Activated T-helper 17 cell treated with anti-CD3 and anti-CD28 coated beads, Interleukin-2, amount 50 U/mL, for 72 hours (primary cell): ENCODE data around the gene METTL6. TPM values are rescaled to one million over a fixed set of nuclear protein-coding genes. Genes with fewer than 3 reads are reported as not detected.
"Not testable (repeated sequence)": the region's sequence is repeated elsewhere in the genome, so short reads cannot be mapped to it uniquely, and the experiment has no call there.

Experiments
- ATAC-seq: fragments of 150-1000 bp; cut with Tn5 transposase; replicated peaks from 2 replicates; pipeline ENCODE4 v1.10.0; 2021; ENCODE audit warnings: mild to moderate bottlenecking, moderate library complexity
- H3K27ac Mint-ChIP-seq: one replicate; pipeline ENCODE4 v1.8.0; 2022; ENCODE audit warnings: mixed read lengths
- H3K27me3 Mint-ChIP-seq: one replicate; pipeline ENCODE4 v1.8.0; 2022; ENCODE audit warnings: mixed read lengths
- H3K36me3 Mint-ChIP-seq: one replicate; pipeline ENCODE4 v1.8.0; 2022; ENCODE audit warnings: low read depth, mild to moderate bottlenecking, mixed read lengths
- H3K4me1 Mint-ChIP-seq: one replicate; pipeline ENCODE4 v1.8.0; 2022; ENCODE audit warnings: mixed read lengths
- H3K4me3 Mint-ChIP-seq: one replicate; pipeline ENCODE4 v1.8.0; 2022; ENCODE audit warnings: mild to moderate bottlenecking, mixed read lengths
- H3K9me3 Mint-ChIP-seq: one replicate; pipeline ENCODE4 v1.8.0; 2022; ENCODE audit warnings: mixed read lengths
- total RNA-seq, 2 donors: library from RNA; stranded (reverse); gene quantifications; one replicate each; pipeline ENCODE4 v1.2.3, GENCODE V29; 2022

Gene METTL6
- total RNA-seq, 2 donors from 2014 or later: 16.5 to 19.7 TPM

- H3K27ac Mint-ChIP-seq: no peak overlapping the region
- no peaks in the 10 kb centered on the region for H3K9me3 Mint-ChIP-seq
- ATAC-seq: no peak
- H3K4me1 Mint-ChIP-seq: peaks cover 4% of the 10 kb centered on the region
- no peak overlapping the region for H3K4me3 Mint-ChIP-seq
- H3K36me3 Mint-ChIP-seq: no peaks in the 10 kb centered on the region
- no peaks in the 10 kb centered on the region for H3K27me3 Mint-ChIP-seq
Measured at GRCh38 chr3:15380980-15381890, 46.1 kb downstream of the METTL6 start.

DNA sequence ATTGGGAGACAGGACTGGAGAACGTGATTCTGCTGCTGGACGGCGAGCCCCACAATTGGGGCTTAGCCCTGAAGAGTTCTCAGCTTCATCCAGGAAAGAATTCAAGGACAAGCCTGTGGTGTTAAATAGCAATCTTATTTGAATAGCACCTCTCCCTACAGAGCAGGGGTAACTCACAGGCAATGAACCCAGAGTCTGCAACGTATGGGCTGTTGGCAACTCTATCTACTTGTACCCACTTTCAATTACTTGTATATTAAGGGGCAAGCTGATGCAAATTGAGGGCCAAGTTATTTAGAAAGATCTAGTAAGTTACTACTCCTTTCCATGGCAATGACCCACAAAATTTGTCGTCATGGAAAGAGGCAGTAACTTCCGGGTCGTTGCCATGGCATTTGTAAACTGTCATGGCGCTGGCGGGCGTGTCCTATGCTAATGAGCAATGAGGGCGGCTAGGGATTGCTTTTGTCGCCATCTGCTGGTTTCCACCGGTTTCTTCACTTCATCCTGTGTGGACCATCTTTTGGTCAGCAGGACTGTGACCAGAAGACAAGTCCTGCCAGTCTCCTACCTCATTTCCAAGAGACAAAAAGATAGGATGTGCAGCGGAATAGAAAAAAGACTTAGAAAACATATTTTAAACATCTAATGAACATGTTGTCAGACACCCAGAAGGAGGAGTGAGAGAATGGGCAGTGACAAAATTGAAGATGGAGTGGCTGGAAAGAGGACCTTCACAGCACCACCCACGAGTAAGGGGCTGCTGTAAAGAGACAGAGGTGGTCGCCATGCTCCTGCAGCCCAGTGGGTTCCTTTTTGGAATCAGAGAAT is 49.2 kb downstream of the METTL6 start:
- peak; percentile 96 for ATAC-seq
- Mint-ChIP-seq H3K9me3 (no peaks in the 10 kb centered on the region), H3K4me3 (peak overlapping the region; percentile 45), H3K4me1 (peaks cover 4% of the 10 kb centered on the region), H3K27me3 (no peaks in the 10 kb centered on the region), H3K36me3 (no peaks in the 10 kb centered on the region), H3K27ac (peak overlapping the region; percentile 86)

DNA sequence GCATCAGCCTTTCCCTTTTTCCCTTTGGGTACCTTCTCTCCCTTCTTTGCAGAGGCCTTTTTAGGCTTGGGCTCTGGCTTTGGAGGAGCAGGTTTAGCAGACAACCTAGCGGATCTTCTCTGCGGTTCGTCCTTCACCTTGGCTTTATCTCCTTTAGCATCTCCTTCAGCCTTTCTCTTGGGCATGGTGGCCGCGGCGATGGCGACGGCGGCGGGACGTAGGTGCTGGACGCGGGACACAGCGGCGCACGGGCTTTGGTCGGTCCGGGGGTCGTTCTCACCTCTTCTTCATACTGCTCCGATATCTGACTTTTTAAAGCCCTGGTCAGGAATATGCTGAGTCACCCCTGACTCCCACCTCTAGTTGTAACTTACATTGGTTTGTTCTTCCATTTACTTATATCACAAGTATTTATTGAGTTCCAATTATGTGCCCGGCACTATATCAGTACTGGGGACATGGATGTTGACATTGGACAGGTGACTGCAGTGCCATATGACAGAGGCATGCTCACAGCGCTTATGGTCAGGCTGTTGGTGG is 51.8 kb downstream of the METTL6 start:
- H3K4me1 Mint-ChIP-seq: peaks cover 4% of the 10 kb centered on the region
- no peak for ATAC-seq
- peak overlapping the region; percentile 57 for H3K27ac Mint-ChIP-seq
- H3K9me3 Mint-ChIP-seq: no peaks in the 10 kb centered on the region
- no peaks in the 10 kb centered on the region for H3K36me3 Mint-ChIP-seq
- no peak overlapping the region for H3K4me3 Mint-ChIP-seq
- H3K27me3 Mint-ChIP-seq: no peaks in the 10 kb centered on the region

- Mint-ChIP-seq H3K27me3 (no peaks in the 10 kb centered on the region), H3K9me3 (no peaks in the 10 kb centered on the region), H3K4me1 (no peaks in the 10 kb centered on the region), H3K4me3 (no peak overlapping the region), H3K27ac (no peak overlapping the region), H3K36me3 (no peaks in the 10 kb centered on the region)
- no peak for ATAC-seq
Measured at GRCh38 chr3:15372918-15373317, 54.4 kb downstream of the METTL6 start.

GRCh38 chr3:15368561-15369135 is 58.7 kb downstream of the METTL6 start:
- Mint-ChIP-seq H3K4me1 (peaks cover 11% of the 10 kb centered on the region), H3K36me3 (no peaks in the 10 kb centered on the region), H3K27me3 (no peaks in the 10 kb centered on the region), H3K9me3 (no peaks in the 10 kb centered on the region), H3K27ac (no peak overlapping the region), H3K4me3 (no peak overlapping the region)
- ATAC-seq: no peak

DNA sequence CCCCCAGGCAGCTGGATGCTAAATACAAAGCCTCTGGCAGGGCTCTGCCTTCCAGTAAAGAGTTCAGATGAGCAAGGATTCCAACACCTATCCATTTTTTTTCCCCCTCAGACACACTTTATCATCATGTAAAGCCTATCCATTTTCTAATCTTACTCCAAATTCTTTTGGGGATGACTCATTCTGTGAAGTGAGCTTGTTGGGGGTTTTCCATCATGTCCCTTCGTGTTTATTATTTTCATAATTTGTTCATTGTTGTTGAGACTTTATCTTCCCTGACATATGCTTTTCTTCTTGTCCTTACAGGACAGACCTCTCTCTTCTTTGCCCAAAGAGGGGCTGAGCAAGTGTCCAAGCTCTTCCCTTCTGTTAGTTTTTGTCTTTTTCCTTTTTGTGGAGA is 60.3 kb downstream of the METTL6 start:
- H3K27ac Mint-ChIP-seq: peak overlapping the region; percentile 81
- no peak for ATAC-seq
- no peaks in the 10 kb centered on the region for H3K27me3 Mint-ChIP-seq
- H3K9me3 Mint-ChIP-seq: no peaks in the 10 kb centered on the region
- peaks cover 20% of the 10 kb centered on the region for H3K4me1 Mint-ChIP-seq
- H3K4me3 Mint-ChIP-seq: peak overlapping the region; percentile 10
- peaks cover 5% of the 10 kb centered on the region for H3K36me3 Mint-ChIP-seq

DNA sequence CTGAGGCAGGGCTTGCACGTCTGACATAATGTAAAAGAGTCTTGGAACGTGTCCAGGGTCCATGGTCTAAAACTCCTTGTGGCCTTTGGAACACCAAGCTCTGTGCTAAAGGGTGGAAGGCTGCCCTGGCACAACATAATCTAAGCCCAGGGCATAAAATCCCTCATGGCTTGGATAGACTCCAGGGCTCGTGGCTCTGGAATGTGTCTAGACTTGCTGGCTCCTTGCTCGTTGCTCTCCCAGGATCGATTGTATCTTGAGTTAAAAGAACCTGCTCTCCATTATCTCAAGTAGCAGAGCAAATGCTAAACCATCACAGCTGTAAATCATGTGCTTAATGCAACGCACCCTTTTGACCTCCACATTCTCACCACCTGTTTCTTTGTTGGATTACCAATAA is 63.3 kb downstream of the METTL6 start:
- H3K4me3 Mint-ChIP-seq, ATAC-seq, H3K27ac Mint-ChIP-seq, H3K36me3 Mint-ChIP-seq, H3K9me3 Mint-ChIP-seq, H3K27me3 Mint-ChIP-seq: not testable (repeated sequence)
- H3K4me1 Mint-ChIP-seq: peaks cover 34% of the 10 kb centered on the region

DNA sequence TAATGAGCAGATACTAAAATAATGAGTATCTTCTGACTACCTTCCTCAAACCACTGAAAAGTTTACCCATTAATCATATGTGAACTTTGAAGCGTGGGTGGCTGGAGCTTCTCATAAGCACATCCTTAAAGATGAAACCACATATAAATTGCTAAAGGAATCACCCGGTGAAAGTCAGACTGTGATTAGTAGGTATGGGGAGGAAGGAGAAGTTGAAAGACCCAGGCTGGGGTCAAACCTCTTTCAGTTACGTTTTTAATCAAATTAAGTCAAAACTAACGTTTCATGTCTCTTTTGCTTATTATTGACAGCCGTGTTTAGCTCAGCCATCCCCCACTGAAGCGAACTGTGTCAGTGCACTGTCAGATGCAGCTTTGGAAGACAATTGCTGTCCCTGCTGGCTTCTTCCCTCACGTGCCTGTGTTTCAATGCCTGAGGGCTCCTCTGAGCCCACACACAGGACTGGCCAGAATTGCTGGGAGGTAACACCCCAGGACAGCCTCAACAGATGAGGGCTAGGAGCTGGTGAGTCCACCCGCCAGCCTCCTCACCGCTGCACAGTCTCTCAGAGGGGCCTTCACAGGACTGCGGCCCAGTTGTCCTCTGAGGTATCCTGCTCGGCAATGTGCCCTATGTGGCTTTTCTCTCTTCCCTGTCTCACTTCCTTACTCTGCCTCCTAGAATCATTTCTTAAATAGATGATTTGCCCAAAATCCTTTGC is 65.7 kb downstream of the METTL6 start:
- peak overlapping the region; percentile 99 for H3K27ac Mint-ChIP-seq
- peaks cover 5% of the 10 kb centered on the region for H3K36me3 Mint-ChIP-seq
- peaks cover 25% of the 10 kb centered on the region for H3K4me1 Mint-ChIP-seq

DNA sequence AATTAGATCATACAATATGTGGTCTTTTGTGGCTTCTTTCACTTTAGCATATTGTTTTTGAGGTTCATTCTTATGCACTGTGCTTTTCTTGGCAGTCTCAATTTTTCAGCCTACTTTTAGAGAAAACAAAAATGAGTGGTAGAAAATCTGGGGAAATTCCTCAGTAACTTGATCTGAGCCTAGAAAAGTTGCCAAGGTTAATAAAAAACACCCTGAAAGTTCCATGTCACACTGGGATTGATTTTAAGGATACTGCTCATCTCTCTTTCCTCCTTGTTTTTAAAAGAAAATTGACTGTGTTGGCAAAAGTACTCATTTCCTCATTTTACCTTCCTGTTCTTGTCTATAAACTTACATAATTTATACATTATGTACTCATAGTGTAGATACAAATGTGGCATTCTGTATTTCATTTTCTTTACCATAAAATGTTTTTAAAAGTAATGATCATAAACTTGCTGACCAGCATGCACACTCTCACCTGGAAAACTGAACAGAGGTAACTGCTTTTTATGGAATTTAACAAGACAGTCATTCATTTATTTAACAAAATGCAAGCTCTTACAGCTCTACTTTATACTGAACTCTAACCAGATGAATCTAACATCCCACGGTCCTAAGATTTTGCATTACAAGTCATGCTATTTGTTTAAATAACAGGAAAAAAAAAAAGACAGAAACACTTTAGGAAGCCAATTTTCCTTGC is 66.4 kb downstream of the METTL6 start:
- Mint-ChIP-seq H3K27ac (peak overlapping the region; percentile 99), H3K4me3 (peak overlapping the region; percentile 85), H3K36me3 (peaks cover 5% of the 10 kb centered on the region), H3K9me3 (no peaks in the 10 kb centered on the region), H3K27me3 (no peaks in the 10 kb centered on the region), H3K4me1 (peaks cover 32% of the 10 kb centered on the region)
- ATAC-seq: peak; percentile 19

More for the DNA sequence above, 65.7 kb downstream of the METTL6 start:
- peak overlapping the region; percentile 85 for H3K4me3 Mint-ChIP-seq
- peak; percentile 76 for ATAC-seq
- no peaks in the 10 kb centered on the region for H3K27me3 Mint-ChIP-seq
- no peaks in the 10 kb centered on the region for H3K9me3 Mint-ChIP-seq

Other genes starting within 250 kb of the METTL6 start
- 10 to 100 TPM; 32.3 to 38.9 TPM for gene CAPN7, start 221.3 kb downstream of the METTL6 start, total RNA-seq
- gene SH3BP5, start 95.0 kb downstream of the METTL6 start, total RNA-seq: 10 to 100 TPM; 20.2 to 24.6 TPM
- 10 to 100 TPM; 31.5 to 37.0 TPM for gene EAF1, start 54 bp upstream of the METTL6 start, total RNA-seq
- 1 to 10 TPM; 2.7 to 6.1 TPM for gene COLQ, start 94.2 kb upstream of the METTL6 start, total RNA-seq
- gene HACL1, start 174.0 kb upstream of the METTL6 start, total RNA-seq: 10 to 100 TPM; 20.0 to 26.6 TPM
- gene BTD, start 174.2 kb upstream of the METTL6 start, total RNA-seq: 10 to 100 TPM in 1 of 2 donors, 1 to 10 TPM in 1; 9.9 to 15.2 TPM